Coronary artery (tissue), 2 donors: ENCODE data around the gene PTH2.
"Not testable (repeated sequence)": the region's sequence is repeated elsewhere in the genome, so short reads cannot be mapped to it uniquely, and the experiment has no call there.

Experiments
- DNase-seq: peaks from one replicate; pipeline ENCODE4 v3.0.0-alpha.2; 2017; ENCODE audit warnings: low spot score
- H3K27ac ChIP-seq, 2 donors: fragments of 200-600 bp; sonication (generic); one replicate each; pipeline ENCODE4 v1.5.1; 2016 to 2019
- H3K4me3 ChIP-seq: fragments of 200-600 bp; sonication (generic); 2 replicates; pipeline ENCODE4 v1.5.1; 2016; ENCODE audit warnings: mild to moderate bottlenecking, moderate library complexity
- CTCF ChIP-seq: fragments of 200-600 bp; sonication (generic); IDR thresholded peaks from one replicate; pipeline ENCODE4 v1.5.1; 2019; ENCODE audit warnings: antibody characterized with exemption

The PTH2 gene

DNA sequence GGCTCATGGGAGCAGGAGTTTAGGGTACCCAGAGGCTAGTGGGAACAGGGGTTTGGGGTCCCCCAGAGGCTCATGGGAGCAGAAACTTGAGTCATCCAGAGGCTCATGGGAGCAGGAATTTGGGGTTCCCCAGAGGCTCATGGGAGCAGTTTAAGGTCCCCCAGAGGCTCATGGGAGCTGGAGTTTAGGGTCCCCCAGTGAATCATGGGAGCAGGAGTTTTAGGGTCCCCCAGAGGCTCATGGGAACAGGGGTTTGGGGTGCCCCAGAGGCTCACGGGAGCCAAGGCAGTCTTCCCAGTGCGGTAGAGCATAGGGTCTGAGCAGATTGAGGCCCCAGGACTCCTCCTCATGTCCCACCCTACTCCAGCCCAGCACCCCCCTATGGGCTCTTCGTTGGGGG lies 42.1 kb upstream of the PTH2 start:
- DNase-seq, result no peak
- Histone ChIP-seq H3K4me3 (no peak overlapping the region), H3K27ac (no peak overlapping the region)
- TF ChIP-seq CTCF, result no peak

DNA sequence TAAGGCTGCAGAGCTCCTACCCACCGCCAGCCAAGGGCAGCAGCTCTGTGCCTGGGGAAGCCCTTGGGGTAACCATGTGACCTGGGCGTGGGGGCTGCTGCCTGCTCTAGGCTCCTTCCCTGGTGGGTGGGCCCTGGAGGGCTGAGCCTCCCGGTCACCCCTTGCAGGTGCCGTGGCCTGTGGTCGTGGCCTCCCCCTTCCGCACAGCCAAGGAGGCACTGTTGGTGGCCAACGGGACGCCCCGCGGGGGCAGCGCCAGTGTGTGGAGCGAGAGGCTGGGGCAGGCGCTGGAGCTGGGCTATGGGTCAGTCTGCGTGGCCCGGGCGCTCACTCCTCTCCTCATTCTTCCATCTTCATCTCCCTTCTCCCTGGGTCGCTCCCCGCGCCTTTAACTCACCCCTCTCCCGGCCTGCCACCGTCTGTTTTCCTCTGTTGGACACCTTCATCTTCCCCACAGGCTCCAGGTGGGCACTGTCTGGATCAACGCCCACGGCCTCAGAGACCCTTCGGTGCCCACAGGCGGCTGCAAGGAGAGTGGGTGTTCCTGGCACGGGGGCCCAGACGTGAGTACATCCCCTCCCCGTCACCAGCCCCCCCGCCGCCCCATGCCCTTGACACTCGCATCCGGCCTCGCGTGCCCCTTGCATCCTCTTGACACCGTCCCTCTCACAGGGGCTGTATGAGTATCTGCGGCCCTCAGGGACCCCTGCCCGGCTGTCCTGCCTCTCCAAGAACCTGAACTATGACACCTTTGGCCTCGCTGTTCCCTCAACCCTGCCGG lies 40.9 kb upstream of the PTH2 start:
- no peak for TF ChIP-seq CTCF
- no peak for DNase-seq
- H3K4me3 ChIP-seq, result no peak overlapping the region

DNA sequence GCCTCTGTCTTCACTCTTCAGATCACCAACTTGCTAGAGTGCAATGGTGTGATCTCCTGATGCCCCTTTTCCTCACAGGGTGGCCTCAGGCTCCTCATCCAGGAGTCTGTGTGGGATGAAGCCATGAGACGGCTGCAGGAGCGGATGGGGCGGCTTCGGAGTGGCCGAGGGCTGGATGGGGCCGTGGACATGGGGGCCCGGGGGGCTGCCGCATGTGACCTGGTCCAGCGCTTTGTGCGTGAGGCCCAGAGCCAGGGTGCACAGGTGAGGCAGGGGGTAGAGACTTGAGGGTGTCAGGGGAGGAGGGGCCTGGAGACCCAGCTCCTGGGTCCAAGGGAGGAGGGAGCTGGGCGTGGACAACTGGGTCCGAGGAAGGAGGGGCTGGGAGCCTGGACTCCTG lies 39.3 kb upstream of the PTH2 start:
- DNase-seq, result no peak
- no peak overlapping the region for H3K27ac ChIP-seq
- no peak overlapping the region for H3K4me3 ChIP-seq
- no peak for TF ChIP-seq CTCF

More for the DNA sequence above, 40.9 kb upstream of the PTH2 start:
- H3K27ac ChIP-seq, result no peak overlapping the region

DNA sequence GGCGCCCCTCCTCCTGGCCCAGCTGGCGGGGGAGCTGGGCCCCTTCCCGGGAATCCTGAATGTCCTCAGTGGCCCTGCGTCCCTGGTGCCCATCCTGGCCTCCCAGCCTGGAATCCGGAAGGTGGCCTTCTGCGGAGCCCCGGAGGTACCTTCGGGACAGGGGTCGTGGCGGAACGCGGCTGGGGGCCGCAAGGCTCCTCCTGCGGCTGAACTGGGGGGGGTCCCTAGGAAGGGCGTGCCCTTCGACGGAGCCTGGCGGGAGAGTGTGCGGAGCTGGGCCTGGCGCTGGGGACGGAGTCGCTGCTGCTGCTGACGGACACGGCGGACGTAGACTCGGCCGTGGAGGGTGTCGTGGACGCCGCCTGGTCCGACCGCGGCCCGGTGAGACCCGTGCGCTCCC lies 38.4 kb upstream of the PTH2 start:
- no peak overlapping the region for H3K27ac ChIP-seq
- TF ChIP-seq CTCF, result no peak
- DNase-seq, result no peak
- no peak overlapping the region for H3K4me3 ChIP-seq

DNA sequence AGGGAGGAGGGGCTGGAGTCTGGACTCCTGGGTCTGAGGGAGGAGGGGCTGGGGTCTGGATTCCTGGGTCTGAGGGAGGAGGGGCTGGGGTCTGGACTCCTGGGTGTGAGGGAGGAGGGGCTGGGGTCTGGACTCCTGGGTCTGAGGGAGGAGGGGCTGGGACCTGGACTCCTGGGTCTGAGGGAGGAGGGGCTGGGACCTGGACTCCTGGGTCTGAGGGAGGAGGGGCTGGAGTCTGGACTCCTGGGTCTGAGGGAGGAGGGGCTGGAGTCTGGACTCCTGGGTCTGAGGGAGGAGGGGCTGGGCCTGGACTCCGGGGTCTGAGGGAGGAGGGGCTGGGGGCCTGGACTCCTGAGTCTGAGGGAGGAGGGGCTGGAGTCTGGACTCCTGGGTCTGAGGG lies 37.9 kb upstream of the PTH2 start:
- H3K27ac ChIP-seq, H3K4me3 ChIP-seq, DNase-seq: not testable (repeated sequence)

DNA sequence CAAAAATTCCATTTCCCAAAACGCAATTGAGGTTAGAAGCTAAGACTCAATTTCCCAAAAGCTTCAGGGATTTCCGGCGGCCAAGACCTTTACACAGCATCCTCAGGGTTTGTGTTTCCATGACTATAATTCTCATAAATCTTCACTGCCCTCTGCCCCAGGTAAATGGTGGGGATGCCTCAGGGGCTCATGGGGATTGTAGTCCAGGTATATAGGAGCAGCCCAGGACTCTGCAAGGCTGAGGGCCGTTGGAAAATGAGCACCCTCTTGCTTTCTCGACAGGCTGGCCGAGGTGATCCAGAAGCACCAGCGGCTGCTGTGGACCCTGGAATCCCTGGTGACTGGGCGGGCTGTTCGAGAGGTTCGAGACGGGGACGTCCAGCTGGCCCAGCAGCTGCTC lies 36.1 kb upstream of the PTH2 start:
- Histone ChIP-seq H3K4me3 (no peak overlapping the region), H3K27ac (no peak overlapping the region)
- no peak for DNase-seq
- TF ChIP-seq CTCF, result no peak

DNA sequence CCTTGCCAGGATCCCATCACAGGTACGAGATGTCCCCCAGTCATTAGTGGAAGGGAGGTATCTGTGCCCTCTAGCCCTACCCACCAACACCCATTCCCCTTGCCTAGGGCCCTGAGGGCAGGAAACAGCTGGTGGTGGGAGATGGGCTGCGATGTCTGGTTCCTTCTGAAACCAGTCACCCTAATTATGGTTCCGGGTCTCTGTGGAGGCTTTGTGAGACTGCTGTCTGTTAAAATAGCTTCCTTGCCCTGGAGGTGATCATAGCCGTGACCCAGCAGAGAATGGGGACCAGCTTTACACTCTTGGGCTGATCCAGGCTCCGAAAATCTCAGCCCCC lies 35.3 kb upstream of the PTH2 start:
- H3K4me3 ChIP-seq, result no peak overlapping the region
- no peak for DNase-seq
- TF ChIP-seq CTCF, result no peak
- peak overlapping the region in 1 of 2 donors; percentile 78 for H3K27ac ChIP-seq

GRCh38 chr19:49456326-49456725 lies 33.1 kb upstream of the PTH2 start:
- Histone ChIP-seq H3K4me3 (no peak overlapping the region), H3K27ac (peak overlapping the region; percentile 14 to 61)
- no peak for TF ChIP-seq CTCF
- no peak for DNase-seq
